ENCODE measurements around the gene ZNF689. TPM values are rescaled to one million over a fixed set of nuclear protein-coding genes. Genes with fewer than 3 reads are reported as not detected.

ZNF689 gene
- total and polyA plus RNA-seq, 2 of the 13 experiments (the other 11 are each of a cell fraction or from before 2014, with no cell fraction given), result 9.7 to 19.5 TPM

DNA sequence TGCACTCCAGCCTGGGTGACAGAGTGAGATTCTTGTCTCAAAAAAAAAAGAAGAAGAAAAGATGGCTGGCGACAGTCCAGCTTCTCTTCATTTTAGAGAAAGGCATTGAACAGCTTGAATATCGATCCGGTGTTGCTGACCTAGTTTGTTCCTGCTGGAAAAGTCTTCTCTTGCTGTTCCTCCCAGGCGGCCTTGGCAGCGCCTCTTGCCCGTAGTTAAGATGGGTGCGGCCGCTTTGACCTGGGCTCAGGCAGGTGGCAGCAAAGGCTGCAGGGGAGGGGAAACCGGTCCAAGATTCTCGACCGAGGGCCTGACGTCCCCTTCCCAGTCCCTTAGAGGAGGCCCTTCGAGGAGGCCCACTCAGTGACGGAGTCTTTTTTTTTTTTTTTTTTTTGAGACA, 48.2 kb downstream of the ZNF689 start (continued):
- no peak for TF ChIP-seq ZBTB3 (CRISPR knock-in tag; IDR thresholded peaks at IDR 0.05; ENCODE audit: borderline replicate concordance, low read depth)
- no peak for TF ChIP-seq NCOA1 (CRISPR knock-in tag; IDR thresholded peaks at IDR 0.05)
- TF ChIP-seq SUZ12 (IDR thresholded peaks at IDR 0.05; ENCODE audit: low read depth, low read length), result no peak
- TF ChIP-seq ZNF496 (CRISPR knock-in tag; IDR thresholded peaks at IDR 0.05; ENCODE audit: insufficient replicate concordance), result no peak
- TF ChIP-seq ZNF768 (CRISPR knock-in tag; IDR thresholded peaks at IDR 0.05), result peak; percentile 20; the same call in 1 of the 2 replicates
- TF ChIP-seq, protein P1, sequence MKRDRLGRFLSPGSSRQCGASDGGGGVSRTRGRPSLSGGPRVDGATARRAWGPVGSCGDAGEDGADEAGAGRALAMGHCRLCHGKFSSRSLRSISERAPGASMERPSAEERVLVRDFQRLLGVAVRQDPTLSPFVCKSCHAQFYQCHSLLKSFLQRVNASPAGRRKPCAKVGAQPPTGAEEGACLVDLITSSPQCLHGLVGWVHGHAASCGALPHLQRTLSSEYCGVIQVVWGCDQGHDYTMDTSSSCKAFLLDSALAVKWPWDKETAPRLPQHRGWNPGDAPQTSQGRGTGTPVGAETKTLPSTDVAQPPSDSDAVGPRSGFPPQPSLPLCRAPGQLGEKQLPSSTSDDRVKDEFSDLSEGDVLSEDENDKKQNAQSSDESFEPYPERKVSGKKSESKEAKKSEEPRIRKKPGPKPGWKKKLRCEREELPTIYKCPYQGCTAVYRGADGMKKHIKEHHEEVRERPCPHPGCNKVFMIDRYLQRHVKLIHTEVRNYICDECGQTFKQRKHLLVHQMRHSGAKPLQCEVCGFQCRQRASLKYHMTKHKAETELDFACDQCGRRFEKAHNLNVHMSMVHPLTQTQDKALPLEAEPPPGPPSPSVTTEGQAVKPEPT (CRISPR knock-in tag; IDR thresholded peaks at IDR 0.05; ENCODE audit: low read depth), result no peak

- H2AFZ ChIP-seq (ENCODE audit: low read length), result no peak overlapping the region
- in situ Hi-C loops (cut with HindIII; ENCODE audit: extremely low pct_ligation_motif_present, low pct_unique_long_range_greater_than_20kb), result no loop called here
- H3K4me2 ChIP-seq (ENCODE audit: low read depth, low read length), result no peak overlapping the region
- 88% methylated on average over 46 of the region's 46 CpGs for WGBS (ENCODE audit: low lambda C conversion rate)
- ChIA-PET POLR2A (no interaction called here), CTCF (ENCODE audit: low intra/inter-chr PET ratio, low total read pairs) (no interaction called here)
- no peak overlapping the region for H3K27ac ChIP-seq (ENCODE audit: extremely low read length, insufficient read depth, low read length)
- TF ChIP-seq ZNF160 (CRISPR knock-in tag; IDR thresholded peaks at IDR 0.05), result no peak
- peak; percentile 26 for TF ChIP-seq HNRNPLL (IDR thresholded peaks at IDR 0.05; ENCODE audit: low read depth, low read length, poor library complexity, severe bottlenecking)
- peaks cover 16% of the 10 kb centered on the region for H3K79me2 ChIP-seq (ENCODE audit: insufficient read depth, low read length)
- peaks cover 0 to under 1% of the 10 kb centered on the region in 2 experiments; a peak in 1 of 5 replicates for H3K36me3 ChIP-seq (replicated peaks in 1 of 2; ENCODE audit: control insufficient read depth in 1 of 2, insufficient read depth in 2 of 2, low read length in 2 of 2)
- intact Hi-C loops (cut with micrococcal nuclease; ENCODE audit: unreplicated experiment), result no loop called here
- FAIRE-seq (no peak), DNase-seq (ENCODE audit: low spot score) (no peak), ATAC-seq (no peak)
- no peaks in the 10 kb centered on the region for H4K20me1 ChIP-seq (ENCODE audit: insufficient read depth, low read length)
- H3K9me3 ChIP-seq (ENCODE audit: low read length), result no peaks in the 10 kb centered on the region
- peaks cover 34% of the 10 kb centered on the region for H3K4me1 ChIP-seq (ENCODE audit: insufficient read depth, low read length)
- no peak overlapping the region for H3K9ac ChIP-seq (ENCODE audit: insufficient read depth, low read depth, low read length)
- no peak overlapping the region for H3K4me3 ChIP-seq (replicated peaks in 1 of 3; ENCODE audit: insufficient read depth in 1 of 3, low read depth in 2 of 3, low read length in 3 of 3)
- no peaks in the 10 kb centered on the region for H3K27me3 ChIP-seq (ENCODE audit: control insufficient read depth in 1 of 2, insufficient read depth in 2 of 2, low read length in 2 of 2)
- BruUV-seq (replicated peaks), result no TSS peak
Observed at GRCh38 chr16:30561089-30561816, 48.9 kb downstream of the ZNF689 start.

All from HepG2 (cell line).